Measurements from ENCODE around the gene MRO.

MRO gene

DNA sequence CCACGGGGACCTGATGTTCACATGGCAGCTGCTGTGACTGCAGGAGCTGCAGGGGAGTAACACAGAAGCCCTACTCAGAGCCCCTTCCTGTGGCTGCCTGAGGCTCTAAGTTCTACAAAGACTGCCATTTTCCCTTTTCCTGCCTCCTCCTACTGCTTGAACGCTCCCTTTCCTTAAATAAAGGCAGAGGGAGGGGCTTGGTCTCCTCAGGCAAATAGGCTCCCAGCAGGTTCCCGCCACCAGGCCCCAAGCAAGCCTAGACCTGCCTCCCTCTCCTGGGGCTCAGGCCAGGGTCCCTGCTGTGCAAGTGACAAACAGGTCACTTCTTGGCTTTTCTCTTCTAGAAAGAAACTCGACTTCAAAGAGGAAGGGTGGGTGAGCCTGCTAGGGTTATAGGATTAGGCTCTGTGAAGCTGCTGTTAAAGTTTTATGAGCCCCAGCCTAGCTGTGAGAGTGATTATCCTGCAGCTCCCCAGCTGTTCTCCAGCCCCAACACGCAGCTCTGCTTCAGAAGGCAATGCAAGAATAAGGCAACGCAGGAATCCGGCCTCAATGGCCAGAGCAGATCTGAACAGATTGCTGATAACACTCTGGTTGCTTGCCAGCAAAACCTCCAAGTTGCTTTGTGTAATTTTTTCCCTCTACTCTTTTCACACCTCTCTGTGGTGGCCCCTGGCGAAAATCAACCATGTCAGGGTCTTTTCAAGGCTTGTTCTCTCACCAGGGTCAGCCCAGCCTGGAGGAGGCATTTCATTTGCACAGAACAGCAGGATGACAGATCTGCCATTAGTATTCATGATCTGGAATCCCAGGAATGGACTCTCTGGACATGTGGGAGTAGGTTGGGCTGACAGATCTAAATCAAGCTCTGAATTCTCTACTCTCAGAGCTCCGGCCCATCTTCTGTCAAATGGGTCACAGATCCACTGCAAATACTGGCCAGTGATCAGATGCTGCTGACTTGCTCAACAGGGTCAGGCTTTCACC is 71.3 kb downstream of the MRO start:
- Histone ChIP-seq H3K36me3 (no peaks in the 10 kb centered on the region), H3K9me3 (no peaks in the 10 kb centered on the region), H3K4me3 (ENCODE audit: low read depth in 1 of 2, low read length in 1 of 2) (no peak overlapping the region), H3K4me1 (ENCODE audit: control insufficient read depth in 1 of 2, insufficient read depth in 1 of 2, low read depth in 1 of 2, low read length in 1 of 2) (no peaks in the 10 kb centered on the region), H3K27ac (no peak overlapping the region), H3K27me3 (peaks cover 15% of the 10 kb centered on the region)
- TF ChIP-seq, protein P1, sequence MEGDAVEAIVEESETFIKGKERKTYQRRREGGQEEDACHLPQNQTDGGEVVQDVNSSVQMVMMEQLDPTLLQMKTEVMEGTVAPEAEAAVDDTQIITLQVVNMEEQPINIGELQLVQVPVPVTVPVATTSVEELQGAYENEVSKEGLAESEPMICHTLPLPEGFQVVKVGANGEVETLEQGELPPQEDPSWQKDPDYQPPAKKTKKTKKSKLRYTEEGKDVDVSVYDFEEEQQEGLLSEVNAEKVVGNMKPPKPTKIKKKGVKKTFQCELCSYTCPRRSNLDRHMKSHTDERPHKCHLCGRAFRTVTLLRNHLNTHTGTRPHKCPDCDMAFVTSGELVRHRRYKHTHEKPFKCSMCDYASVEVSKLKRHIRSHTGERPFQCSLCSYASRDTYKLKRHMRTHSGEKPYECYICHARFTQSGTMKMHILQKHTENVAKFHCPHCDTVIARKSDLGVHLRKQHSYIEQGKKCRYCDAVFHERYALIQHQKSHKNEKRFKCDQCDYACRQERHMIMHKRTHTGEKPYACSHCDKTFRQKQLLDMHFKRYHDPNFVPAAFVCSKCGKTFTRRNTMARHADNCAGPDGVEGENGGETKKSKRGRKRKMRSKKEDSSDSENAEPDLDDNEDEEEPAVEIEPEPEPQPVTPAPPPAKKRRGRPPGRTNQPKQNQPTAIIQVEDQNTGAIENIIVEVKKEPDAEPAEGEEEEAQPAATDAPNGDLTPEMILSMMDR (IDR thresholded peaks at IDR 0.05), result no peak

DNA sequence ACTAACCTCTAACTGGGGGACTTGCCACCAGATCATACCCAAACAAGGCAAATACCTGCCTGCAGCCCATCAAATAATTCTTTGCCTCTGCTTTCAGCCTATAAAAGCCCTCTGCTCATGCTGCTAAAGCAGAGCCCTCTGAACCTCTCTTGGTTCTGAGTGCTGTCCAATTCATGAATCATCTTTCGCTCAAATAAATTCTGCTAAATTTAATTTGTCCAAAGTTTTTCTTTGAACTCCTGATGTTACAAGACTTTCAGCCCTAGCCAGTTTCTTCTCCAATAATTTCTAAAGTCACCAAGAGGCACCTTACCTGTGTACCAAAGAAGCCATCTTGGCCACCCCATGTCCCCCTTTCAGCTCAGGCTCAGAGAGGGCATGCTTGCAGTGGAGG is 72.0 kb downstream of the MRO start:
- H3K36me3 ChIP-seq, result no peaks in the 10 kb centered on the region
- no peak overlapping the region for H3K4me3 ChIP-seq (ENCODE audit: low read depth in 1 of 2, low read length in 1 of 2)
- no peak overlapping the region for H3K27ac ChIP-seq
- H3K4me1 ChIP-seq (ENCODE audit: control insufficient read depth in 1 of 2, insufficient read depth in 1 of 2, low read depth in 1 of 2, low read length in 1 of 2), result no peaks in the 10 kb centered on the region
- TF ChIP-seq, protein P1 (IDR thresholded peaks at IDR 0.05), result no peak
- peaks cover 15% of the 10 kb centered on the region for H3K27me3 ChIP-seq
- no peaks in the 10 kb centered on the region for H3K9me3 ChIP-seq

DNA sequence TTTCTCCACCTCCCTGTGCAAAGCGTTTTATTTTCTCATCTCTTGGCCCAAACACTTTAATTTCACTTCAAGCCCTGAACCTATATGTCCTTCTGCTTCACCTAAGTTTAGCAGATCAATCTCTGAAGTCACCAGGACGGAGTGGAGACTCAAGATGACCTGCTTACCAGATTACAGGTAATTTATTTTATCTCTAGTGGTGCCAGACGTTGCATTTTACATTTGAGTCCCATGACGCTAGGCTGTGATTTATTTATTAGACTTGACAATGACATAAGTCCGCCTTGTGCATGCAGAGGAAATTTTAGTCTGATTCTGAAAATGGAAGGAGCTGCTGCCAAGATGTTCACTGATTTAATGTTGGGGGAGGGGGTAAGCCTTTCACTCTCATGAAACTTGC is 73.9 kb downstream of the MRO start:
- TF ChIP-seq, protein P1 (IDR thresholded peaks at IDR 0.05), result no peak
- H3K27ac ChIP-seq, result no peak overlapping the region
- H3K36me3 ChIP-seq, result no peaks in the 10 kb centered on the region
- no peak overlapping the region for H3K4me3 ChIP-seq (ENCODE audit: low read depth in 1 of 2, low read length in 1 of 2)
- H3K4me1 ChIP-seq (ENCODE audit: control insufficient read depth in 1 of 2, insufficient read depth in 1 of 2, low read depth in 1 of 2, low read length in 1 of 2), result no peaks in the 10 kb centered on the region
- H3K27me3 ChIP-seq, result peaks cover 15% of the 10 kb centered on the region
- no peaks in the 10 kb centered on the region for H3K9me3 ChIP-seq
